Measurements from ENCODE around the gene CEP350. TPM values are rescaled to one million over a fixed set of nuclear protein-coding genes. Genes with fewer than 3 reads are reported as not detected.

CEP350 gene
- polyA plus RNA-seq, 2 of the 4 experiments (the other 2 are of a cell fraction) = 6.4 to 22.6 TPM

GRCh38 chr1:180061019-180061418, 106.4 kb downstream of the CEP350 start:
- no peak for FAIRE-seq

GRCh38 chr1:180062452-180062971, 107.9 kb downstream of the CEP350 start:
- no peaks in the 10 kb centered on the region for H3K9me3 ChIP-seq
- FAIRE-seq = no peak
- ATAC-seq = no peak
- no peak overlapping the region for H3K27ac ChIP-seq
- peaks cover 7% of the 10 kb centered on the region for H3K4me1 ChIP-seq
- H3K4me3 ChIP-seq = no peak overlapping the region
- no peak for DNase-seq (ENCODE audit: low read depth in 1 of 2, low spot score in 1 of 2)
- POLR2A ChIA-PET = no interaction called here
- no peak for TF ChIP-seq ZSCAN20 (CRISPR knock-in tag; IDR thresholded peaks at IDR 0.05)
- no peak for TF ChIP-seq CBX2 (IDR thresholded peaks at IDR 0.05; ENCODE audit: borderline replicate concordance, low read depth)
- no peak for TF ChIP-seq REST (IDR thresholded peaks at IDR 0.05)
- TF ChIP-seq NPAS2 (CRISPR knock-in tag; IDR thresholded peaks at IDR 0.05; ENCODE audit: borderline replicate concordance) = no peak
- TF ChIP-seq CHD2 (IDR thresholded peaks at IDR 0.05; ENCODE audit: low read length, partially characterized antibody) = no peak
- TF ChIP-seq NFE2L2 (conservative IDR thresholded peaks at IDR 0.05; ENCODE audit: low read length) = no peak
- TF ChIP-seq MYC (IDR thresholded peaks at IDR 0.05; ENCODE audit: borderline replicate concordance, low read length) = no peak
- TF ChIP-seq FOSL2 (IDR thresholded peaks at IDR 0.05) = no peak
- no peak for TF ChIP-seq FOSL2 (CRISPR knock-in tag; IDR thresholded peaks at IDR 0.05)
- no peak for TF ChIP-seq EHMT2 (IDR thresholded peaks at IDR 0.05; ENCODE audit: low read depth)
- no peak for TF ChIP-seq RAD21 (conservative IDR thresholded peaks at IDR 0.05 in 1 of 2, IDR thresholded peaks at IDR 0.05 in 1 of 2)
- no peak for TF ChIP-seq JUN (IDR thresholded peaks at IDR 0.05)
- H3K4me2 ChIP-seq = no peak overlapping the region
- WGBS (ENCODE audit: missing lambda C conversion rate) = 94% methylated on average over 3 of the region's 3 CpGs
- CTCF ChIA-PET = interaction anchor here (1.4 kb wide), 1 partner anchor 195 kb away, joined by 3 read pairs; no protein-coding TSS in a partner anchor

More at GRCh38 chr1:180061019-180061418, 106.4 kb downstream of the CEP350 start:
- Histone ChIP-seq H3K4me2 (no peak overlapping the region), H3K9me3 (no peaks in the 10 kb centered on the region), H3K27ac (no peak overlapping the region), H3K4me3 (no peak overlapping the region), H3K4me1 (peaks cover 8% of the 10 kb centered on the region)
- ATAC-seq (no peak), DNase-seq (ENCODE audit: low read depth in 1 of 2, low spot score in 1 of 2) (no peak)
- TF ChIP-seq JUN (IDR thresholded peaks at IDR 0.05) (no peak), MYC (IDR thresholded peaks at IDR 0.05; ENCODE audit: borderline replicate concordance, low read length) (no peak), CBX2 (IDR thresholded peaks at IDR 0.05; ENCODE audit: borderline replicate concordance, low read depth) (no peak), USF2 (IDR thresholded peaks at IDR 0.05) (no peak), MAFK (IDR thresholded peaks at IDR 0.05; ENCODE audit: partially characterized antibody) (no peak), KDM5A (IDR thresholded peaks at IDR 0.05) (no peak), CHD4 (IDR thresholded peaks at IDR 0.05; ENCODE audit: borderline replicate concordance) (no peak), HEYL (CRISPR knock-in tag; IDR thresholded peaks at IDR 0.05) (no peak), TFCP2L1 (CRISPR knock-in tag; IDR thresholded peaks at IDR 0.05) (no peak), HOXB5 (CRISPR knock-in tag; IDR thresholded peaks at IDR 0.05) (no peak), ZC3H11A (IDR thresholded peaks at IDR 0.05) (no peak), BHLHE40 (IDR thresholded peaks at IDR 0.05; ENCODE audit: low read depth, low read length) (no peak), POLR2AphosphoS2 (conservative IDR thresholded peaks at IDR 0.05; ENCODE audit: low read length) (no peak), RCOR1 (IDR thresholded peaks at IDR 0.05; ENCODE audit: low read depth, low read length) (no peak), FOXS1 (CRISPR knock-in tag; IDR thresholded peaks at IDR 0.05) (no peak), NR3C1 (IDR thresholded peaks at IDR 0.05) (no peak)
- ChIA-PET CTCF (no interaction called here), POLR2A (no interaction called here)
- WGBS (ENCODE audit: missing lambda C conversion rate) = 95% methylated on average over 1 of the region's 1 CpG

All from A549 (cell line).